Measurements from ENCODE around the gene PRKRIP1.

Gene PRKRIP1

DNA sequence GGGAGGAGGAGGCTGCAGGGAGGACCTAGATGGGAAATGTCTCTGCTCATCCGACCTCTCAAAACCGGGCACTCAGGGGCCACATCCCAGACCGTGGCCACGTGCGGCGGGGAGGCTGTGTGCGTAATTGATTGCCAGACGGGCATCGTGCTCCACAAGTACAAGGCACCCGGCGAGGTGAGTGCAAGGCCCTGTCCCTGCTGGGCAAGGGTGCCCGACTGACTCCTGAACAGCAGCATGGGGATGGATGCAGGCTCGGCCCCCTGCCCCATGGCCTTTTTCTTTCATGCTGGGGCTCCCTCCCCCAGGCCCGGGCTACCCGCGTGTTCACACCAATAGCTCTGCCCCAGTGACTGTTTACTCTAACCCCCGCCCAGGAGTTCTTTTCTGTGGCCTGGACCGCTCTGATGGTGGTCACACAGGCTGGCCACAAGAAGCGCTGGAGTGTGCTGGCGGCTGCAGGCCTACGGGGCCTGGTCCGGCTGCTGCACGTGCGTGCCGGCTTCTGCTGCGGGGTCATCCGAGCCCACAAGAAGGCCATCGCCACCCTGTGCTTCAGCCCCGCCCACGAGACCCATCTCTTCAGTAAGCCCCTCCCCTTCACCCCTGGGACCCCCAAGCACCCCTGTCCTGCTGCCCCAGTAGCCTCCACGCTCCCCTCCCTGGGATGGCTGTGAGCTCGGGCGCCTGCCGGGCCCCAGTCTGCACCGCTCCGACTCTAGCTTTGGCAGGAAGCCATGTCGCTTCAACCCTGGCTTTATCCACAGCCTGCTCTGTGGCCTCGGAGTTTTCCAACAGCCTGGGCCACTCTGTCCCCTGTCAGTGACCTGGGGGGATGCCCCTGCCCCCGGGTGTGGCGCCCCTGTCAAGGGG is 72.6 kb downstream of the PRKRIP1 start:
- TF ChIP-seq, protein P1, sequence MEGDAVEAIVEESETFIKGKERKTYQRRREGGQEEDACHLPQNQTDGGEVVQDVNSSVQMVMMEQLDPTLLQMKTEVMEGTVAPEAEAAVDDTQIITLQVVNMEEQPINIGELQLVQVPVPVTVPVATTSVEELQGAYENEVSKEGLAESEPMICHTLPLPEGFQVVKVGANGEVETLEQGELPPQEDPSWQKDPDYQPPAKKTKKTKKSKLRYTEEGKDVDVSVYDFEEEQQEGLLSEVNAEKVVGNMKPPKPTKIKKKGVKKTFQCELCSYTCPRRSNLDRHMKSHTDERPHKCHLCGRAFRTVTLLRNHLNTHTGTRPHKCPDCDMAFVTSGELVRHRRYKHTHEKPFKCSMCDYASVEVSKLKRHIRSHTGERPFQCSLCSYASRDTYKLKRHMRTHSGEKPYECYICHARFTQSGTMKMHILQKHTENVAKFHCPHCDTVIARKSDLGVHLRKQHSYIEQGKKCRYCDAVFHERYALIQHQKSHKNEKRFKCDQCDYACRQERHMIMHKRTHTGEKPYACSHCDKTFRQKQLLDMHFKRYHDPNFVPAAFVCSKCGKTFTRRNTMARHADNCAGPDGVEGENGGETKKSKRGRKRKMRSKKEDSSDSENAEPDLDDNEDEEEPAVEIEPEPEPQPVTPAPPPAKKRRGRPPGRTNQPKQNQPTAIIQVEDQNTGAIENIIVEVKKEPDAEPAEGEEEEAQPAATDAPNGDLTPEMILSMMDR (IDR thresholded peaks at IDR 0.05; ENCODE audit: insufficient read depth, low read length, missing control alignments), result no peak
- no peak overlapping the region for H3K4me3 ChIP-seq (ENCODE audit: low read depth, low read length)
- ChIA-PET POLR2A (no interaction called here), CTCF (interaction anchor here (1.0 to 5.0 kb wide), 2 partner anchors 13 to 64 kb away, joined by 3 to 25 read pairs; no protein-coding TSS in a partner anchor)
- DNase-seq (ENCODE audit: low read depth, low spot score), result no peak

DNA sequence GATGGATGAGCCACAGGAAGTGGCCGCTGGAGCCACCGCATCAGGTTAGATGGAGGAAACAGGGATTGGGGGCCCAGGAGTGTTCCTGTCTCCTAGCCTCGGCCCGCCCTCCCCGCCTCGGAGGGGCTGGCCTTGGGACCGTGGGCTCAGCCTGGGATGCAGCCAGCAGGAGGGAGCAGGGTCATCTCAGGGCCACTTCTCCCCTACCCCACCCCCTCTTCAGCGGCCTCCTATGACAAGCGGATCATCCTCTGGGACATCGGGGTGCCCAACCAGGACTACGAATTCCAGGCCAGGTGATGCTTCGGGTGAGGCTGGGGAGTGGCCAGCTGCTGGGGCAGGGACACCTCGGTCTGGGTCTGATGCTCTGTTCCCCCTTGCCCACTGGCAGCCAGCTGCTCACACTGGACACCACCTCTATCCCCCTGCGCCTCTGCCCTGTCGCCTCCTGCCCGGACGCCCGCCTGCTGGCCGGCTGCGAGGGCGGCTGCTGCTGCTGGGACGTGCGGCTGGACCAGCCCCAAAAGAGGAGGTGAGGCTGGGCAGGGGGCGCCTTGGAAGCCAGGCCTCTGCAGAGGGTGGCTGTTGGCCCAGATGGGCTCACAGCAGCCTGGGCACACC is 73.3 kb downstream of the PRKRIP1 start:
- TF ChIP-seq, protein P1 (IDR thresholded peaks at IDR 0.05; ENCODE audit: insufficient read depth, low read length, missing control alignments), result no peak
- DNase-seq (ENCODE audit: low read depth, low spot score), result no peak
- ChIA-PET POLR2A (no interaction called here), CTCF (no interaction called here)
- no peak overlapping the region for H3K4me3 ChIP-seq (ENCODE audit: low read depth, low read length)

DNA sequence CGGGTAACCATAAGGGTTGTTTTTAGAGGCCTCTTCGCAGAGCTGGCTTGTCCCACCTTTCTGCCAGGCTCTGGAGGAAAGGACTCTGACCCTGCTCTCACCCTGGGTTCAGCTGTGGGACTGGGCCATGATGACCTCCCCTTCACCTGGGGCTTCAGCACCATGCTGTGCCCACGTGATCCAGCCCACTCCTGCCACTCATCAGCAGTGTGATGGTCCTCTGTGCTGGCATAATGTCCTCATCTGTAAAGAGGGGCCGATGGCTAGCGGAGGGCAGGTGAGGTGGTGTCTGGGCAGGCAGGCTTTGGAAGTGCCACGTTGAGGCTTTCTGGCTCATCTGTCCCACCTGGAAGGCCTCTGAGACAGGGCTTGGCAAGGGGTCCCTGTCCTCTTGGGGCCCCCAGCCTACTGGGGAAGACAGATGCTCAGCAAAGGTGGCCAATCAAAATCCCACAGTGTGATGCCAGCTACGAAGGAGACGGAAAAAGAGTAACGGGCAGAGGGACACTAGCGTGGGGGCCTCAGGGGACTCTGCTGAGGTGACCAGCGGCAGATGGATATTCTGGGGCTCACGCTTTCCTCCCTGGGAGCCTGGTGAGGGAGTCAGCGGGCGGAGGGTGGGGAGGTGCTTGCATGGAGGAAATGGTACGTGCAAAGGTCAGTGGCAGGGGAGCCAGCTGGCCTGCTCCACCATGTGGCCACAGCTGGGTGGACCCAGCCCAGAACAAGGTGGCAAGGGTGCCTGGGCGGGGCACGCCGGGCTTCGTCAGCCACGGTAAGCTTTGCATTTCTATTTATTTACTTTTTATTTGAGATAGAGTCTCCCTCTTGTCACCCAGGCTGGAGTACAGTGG is 74.0 kb downstream of the PRKRIP1 start:
- no peak for DNase-seq (ENCODE audit: low read depth, low spot score)
- ChIA-PET CTCF (no interaction called here), POLR2A (no interaction called here)
- H3K4me3 ChIP-seq (ENCODE audit: low read depth, low read length), result no peak overlapping the region
- TF ChIP-seq, protein P1 (IDR thresholded peaks at IDR 0.05; ENCODE audit: insufficient read depth, low read length, missing control alignments), result no peak

DNA sequence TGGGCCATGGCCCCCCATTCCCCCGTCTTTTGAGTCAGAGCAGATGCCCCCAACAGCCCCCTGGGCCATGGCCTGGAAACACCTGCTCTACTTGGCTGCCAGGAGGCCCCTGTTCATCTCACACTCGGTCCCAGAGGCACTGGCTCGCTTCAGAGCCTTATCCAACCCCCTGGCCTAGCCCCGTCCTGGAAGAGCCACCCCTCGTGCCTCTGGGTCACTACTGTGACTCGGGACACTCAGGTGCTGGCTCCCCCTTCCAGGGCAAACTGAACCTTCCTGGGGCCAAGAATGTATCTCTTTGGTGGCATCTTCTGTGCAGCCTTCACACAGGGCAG is 75.6 kb downstream of the PRKRIP1 start:
- DNase-seq (ENCODE audit: low read depth, low spot score), result no peak
- TF ChIP-seq, protein P1 (IDR thresholded peaks at IDR 0.05; ENCODE audit: insufficient read depth, low read length, missing control alignments), result no peak
- CTCF ChIA-PET, result interaction anchor here (1.5 kb wide), 1 partner anchor 8 kb away, joined by 4 read pairs; the partner anchor contains the start of gene ALKBH4
- POLR2A ChIA-PET, result no interaction called here
- no peak overlapping the region for H3K4me3 ChIP-seq (ENCODE audit: low read depth, low read length)

DNA sequence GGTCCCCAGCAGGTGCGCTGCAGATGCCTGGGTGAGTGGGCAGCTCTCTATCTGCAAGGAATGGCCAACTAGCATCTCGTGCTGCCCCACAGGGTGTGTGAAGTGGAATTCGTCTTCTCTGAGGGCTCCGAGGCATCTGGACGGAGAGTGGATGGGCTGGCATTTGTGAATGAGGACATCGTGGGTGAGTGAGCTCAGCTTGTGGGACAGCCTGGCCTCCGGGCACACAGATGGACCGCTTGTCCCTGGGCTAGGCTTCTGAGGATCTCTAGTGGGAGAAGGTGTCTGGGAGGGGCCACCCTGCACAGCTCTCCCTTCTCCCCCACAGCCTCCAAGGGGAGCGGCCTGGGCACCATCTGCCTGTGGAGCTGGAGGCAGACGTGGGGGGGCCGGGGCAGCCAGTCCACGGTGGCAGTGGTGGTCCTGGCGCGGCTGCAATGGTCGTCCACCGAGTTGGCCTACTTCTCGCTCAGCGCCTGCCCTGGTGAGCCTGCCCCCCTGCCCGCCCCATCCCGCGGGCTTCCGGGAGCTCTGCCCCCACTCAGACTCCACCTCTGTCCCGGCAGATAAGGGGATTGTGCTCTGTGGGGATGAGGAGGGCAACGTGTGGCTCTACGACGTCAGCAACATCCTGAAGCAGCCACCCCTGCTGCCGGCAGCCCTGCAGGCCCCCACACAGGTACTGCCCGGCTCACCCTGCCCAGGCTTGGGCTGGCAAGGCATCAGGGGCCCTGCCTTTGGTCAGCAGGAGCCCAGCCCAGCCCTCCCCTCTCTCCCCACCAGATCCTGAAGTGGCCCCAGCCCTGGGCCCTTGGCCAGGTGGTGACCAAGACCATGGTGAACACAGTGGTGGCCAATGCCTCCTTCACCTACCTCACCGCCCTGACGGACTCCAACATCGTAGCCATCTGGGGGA is 76.2 kb downstream of the PRKRIP1 start:
- TF ChIP-seq, protein P1 (IDR thresholded peaks at IDR 0.05; ENCODE audit: insufficient read depth, low read length, missing control alignments), result no peak
- H3K4me3 ChIP-seq (ENCODE audit: low read depth, low read length), result no peak overlapping the region
- no peak for DNase-seq (ENCODE audit: low read depth, low spot score)
- POLR2A ChIA-PET, result no interaction called here
- CTCF ChIA-PET, result interaction anchor here (1.5 kb wide), 1 partner anchor 8 kb away, joined by 4 read pairs; the partner anchor contains the start of gene ALKBH4

Data from AG04449 (cell line).